GM21423 (cell line): ENCODE data around the gene PLPPR1.

ENCODE experiments used
- ATAC-seq: cut with Tn5 transposase; IDR thresholded peaks from one replicate; pipeline ENCODE4 v1.9.1; 2021; ENCODE audit warnings: mild to moderate bottlenecking, moderate library complexity; ENCODE audit not compliant: unreplicated experiment

The PLPPR1 gene

DNA sequence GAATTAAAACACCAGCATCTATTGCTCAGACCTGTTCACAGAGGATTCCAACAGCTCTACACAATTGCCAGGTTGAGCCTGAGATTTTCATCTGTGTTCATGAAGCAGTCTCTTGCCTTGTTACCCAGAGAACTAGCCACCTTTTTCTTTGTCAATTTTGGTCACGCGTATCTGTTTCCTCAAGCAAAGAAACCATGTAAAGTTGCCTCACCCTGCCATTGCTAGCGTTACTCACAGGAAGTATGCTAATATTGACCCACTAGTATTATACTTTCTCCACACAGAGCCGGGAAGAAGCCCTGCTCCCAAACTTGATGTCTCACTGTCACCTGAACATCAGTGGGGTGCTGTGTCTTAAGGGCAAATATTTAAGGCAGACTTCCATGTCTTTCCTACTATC is 168.5 kb downstream of the PLPPR1 start:
- ATAC-seq: no peak

- ATAC-seq: no peak
These were observed 172.3 kb downstream of the PLPPR1 start for GRCh38 chr9:101200852-101201251.

DNA sequence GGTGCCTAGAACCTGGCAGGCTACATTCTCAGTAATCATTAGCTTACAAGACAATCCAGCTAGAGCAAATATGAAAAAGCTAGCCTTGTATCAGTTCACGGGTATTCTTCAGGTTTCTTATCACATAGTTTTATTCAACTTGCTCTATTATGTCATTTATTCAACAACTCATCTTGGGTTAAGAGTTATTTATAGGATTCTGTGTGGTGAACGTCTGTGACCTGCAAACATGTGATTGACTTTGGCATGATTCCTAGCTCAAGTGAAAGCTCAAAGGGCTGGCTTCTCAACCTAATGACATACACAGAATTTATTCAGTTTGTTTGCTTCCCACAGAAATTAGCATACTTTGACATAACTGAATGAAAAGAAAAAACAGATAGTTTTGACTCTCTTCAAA is 173.1 kb downstream of the PLPPR1 start:
- ATAC-seq: no peak

GRCh38 chr9:101209670-101210069 is 181.1 kb downstream of the PLPPR1 start:
- no peak for ATAC-seq

- no peak for ATAC-seq
These were observed 184.1 kb downstream of the PLPPR1 start for GRCh38 chr9:101212661-101213060.

GRCh38 chr9:101219030-101219429 is 190.5 kb downstream of the PLPPR1 start:
- no peak for ATAC-seq

DNA sequence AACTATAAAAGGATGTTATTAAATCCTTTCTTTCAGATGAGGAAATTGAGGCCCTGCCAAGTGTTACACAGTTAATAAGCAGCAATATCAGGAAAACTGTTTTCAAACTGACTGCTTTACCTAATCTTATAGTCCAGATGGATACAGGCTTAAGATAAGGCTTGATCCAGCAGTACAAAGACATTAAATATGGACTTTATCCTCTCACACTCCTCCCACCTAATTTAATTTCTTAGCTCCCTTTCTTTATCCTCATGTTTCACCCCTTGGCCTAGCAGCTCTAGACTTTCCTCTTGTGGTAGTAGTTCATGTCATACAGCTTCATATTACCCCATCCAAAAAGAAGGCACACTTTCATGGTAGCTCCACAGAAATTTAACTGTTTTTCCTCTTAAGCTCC is 191.8 kb downstream of the PLPPR1 start:
- no peak for ATAC-seq

GRCh38 chr9:101225271-101225670 is 196.7 kb downstream of the PLPPR1 start:
- ATAC-seq: no peak

- ATAC-seq: no peak
These were observed 197.6 kb downstream of the PLPPR1 start for GRCh38 chr9:101226161-101226560.

DNA sequence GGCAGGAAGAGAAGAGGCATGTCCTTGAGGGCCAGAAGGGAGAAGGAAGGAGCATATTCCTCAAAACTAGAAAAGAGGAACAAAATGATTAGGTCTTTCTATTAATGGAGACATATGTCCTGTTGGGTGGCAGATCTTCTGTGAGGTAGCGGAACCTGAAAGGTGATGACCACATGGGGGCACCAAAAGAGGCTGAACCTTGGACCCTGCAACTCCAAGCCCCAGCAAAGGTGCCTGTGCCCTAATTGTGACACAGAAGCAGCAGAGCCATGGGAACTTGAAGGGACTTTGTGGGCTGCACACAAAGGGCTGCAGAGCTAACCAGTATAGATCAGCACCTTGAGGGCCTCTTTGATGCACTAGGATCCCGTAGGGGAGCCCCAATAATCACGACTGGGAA is 198.3 kb downstream of the PLPPR1 start:
- ATAC-seq: no peak

- ATAC-seq: no peak
These were observed 201.1 kb downstream of the PLPPR1 start for GRCh38 chr9:101229606-101230005.

- ATAC-seq: no peak
These were observed 204.0 kb downstream of the PLPPR1 start for GRCh38 chr9:101232405-101232977.

DNA sequence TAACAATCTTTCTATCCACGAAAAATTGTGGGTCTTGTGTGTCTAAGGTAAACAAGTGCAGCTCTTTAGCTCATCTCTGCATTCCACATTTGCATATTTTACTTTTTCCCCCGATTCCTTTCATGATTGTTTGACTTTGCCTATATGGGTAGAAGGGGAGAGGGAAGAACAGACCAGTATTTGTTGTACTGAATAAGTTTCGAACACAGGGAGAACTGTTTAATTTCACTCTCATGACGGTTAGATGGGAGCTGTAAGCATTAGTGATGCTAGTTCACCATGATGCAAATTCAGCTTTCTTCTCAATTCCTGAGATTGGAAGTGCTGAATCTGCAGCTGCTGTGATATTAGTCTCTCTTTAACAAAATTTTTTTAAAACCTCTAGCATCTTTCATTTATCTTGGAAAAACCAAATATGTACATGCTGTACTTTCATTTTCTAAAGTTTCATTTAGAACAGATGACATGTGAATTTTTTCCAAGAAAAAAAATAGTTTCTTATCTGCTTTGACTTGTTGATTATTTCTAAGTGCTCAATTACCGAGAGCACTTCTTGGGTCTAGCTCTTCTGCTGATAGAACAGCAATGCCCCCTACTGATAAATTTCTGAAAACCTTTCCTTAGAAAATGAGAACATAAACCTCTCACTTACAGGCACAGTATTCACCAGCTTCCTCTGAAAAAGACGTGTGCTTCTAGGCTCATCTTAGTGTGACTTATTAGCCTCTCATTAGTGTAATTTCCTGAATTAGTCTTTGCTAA is 206.8 kb downstream of the PLPPR1 start:
- no peak for ATAC-seq

- ATAC-seq: no peak
These were observed 214.1 kb downstream of the PLPPR1 start for GRCh38 chr9:101242651-101243050.

- no peak for ATAC-seq
These were observed 218.2 kb downstream of the PLPPR1 start for GRCh38 chr9:101246691-101247090.

GRCh38 chr9:101247297-101247696 is 218.8 kb downstream of the PLPPR1 start:
- ATAC-seq: no peak

GRCh38 chr9:101254733-101255433 is 226.4 kb downstream of the PLPPR1 start:
- no peak for ATAC-seq

- ATAC-seq: no peak
These were observed 236.2 kb downstream of the PLPPR1 start for GRCh38 chr9:101264727-101265126.

GRCh38 chr9:101265261-101265660 is 236.7 kb downstream of the PLPPR1 start:
- ATAC-seq: no peak

DNA sequence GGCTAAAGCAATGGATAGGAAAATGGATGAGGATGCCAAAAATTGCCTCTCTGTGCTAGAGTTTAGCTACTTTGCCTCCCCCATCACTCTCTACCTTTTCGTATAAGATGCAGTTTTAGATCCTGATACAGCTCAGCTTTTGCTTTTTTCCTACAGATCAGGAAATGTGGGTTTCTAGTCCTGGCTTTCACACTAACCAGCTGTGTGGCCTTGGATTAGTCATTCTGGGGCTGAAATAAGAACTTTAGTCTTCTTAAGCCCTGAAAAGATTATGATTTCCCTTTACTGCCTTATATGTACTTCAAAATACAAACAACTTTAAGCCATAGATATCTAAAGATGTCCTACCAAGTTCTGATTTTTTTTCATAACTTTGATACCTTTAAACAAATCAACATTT is 239.9 kb downstream of the PLPPR1 start:
- no peak for ATAC-seq

DNA sequence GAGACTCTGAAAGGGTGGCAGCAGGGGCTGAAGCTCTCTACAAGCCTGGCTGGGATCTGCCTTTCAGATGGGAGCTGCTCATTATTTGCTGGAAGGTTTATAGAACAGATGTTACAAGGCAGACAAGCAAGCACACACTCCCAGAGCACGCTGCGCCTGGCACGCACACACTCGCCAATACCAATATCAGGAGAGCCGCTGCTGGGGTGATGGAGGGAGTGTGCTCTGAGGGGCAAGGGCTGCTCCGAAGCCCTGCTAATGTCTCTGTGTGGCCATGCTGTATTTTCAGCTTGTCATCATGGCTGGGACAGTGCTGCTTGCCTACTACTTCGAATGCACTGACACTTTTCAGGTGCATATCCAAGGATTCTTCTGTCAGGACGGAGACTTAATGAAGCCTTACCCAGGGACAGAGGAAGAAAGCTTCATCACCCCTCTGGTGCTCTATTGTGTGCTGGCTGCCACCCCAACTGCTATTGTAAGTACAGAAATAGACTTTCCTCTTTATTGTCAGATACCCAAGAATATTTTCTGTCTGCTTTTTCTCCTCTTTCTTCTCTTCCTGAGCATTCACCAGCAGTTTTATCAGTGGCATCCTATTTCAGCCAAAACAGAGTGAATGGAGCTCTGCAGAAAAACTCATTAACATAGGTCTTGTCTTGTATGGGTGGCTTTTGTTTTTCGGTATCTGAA is 241.2 kb downstream of the PLPPR1 start:
- ATAC-seq: no peak

DNA sequence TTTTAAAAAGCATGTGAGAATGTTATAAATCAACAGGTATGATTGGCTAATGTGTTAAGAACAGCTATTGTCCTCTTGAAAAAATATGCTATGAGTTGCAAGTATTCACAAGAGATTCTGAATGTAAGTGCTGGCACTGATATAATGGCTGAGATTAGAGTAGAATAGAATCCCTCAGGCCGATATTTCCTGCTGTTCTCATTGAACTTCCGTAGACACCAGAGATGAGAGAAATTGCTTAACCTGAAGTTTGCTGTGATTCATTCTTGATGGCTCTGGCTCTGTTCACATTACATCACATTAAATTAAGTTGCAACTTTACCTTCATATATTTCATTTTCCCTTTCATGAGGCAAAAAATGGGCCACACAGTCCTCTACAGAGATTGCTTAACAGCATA is 241.8 kb downstream of the PLPPR1 start:
- no peak for ATAC-seq
